Osteocyte (in vitro differentiated cells): Measurements from ENCODE around the gene BTC. TPM values are rescaled to one million over a fixed set of nuclear protein-coding genes. Genes with fewer than 3 reads are reported as not detected.
"Not testable (repeated sequence)": the region's sequence is repeated elsewhere in the genome, so short reads cannot be mapped to it uniquely, and the experiment has no call there.

Experiments used
- DNase-seq: peaks from one replicate; pipeline ENCODE4 v3.0.0; 2021; ENCODE audit warnings: mixed read lengths; ENCODE audit not compliant: unreplicated experiment; ENCODE audit errors: extremely low spot score
- H3K27ac Mint-ChIP-seq: one replicate; pipeline ENCODE4 v1.8.0; 2021; ENCODE audit warnings: mild to moderate bottlenecking, mixed read lengths; ENCODE audit not compliant: unreplicated experiment
- H3K27me3 Mint-ChIP-seq: one replicate; pipeline ENCODE4 v1.8.0; 2021; ENCODE audit warnings: mixed read lengths; ENCODE audit not compliant: unreplicated experiment
- H3K36me3 Mint-ChIP-seq: one replicate; pipeline ENCODE4 v1.8.0; 2021; ENCODE audit warnings: mixed read lengths; ENCODE audit not compliant: unreplicated experiment
- H3K4me1 Mint-ChIP-seq: one replicate; pipeline ENCODE4 v1.8.0; 2021; ENCODE audit warnings: mixed read lengths; ENCODE audit not compliant: unreplicated experiment
- H3K4me3 Mint-ChIP-seq: one replicate; pipeline ENCODE4 v1.8.0; 2021; ENCODE audit warnings: mild to moderate bottlenecking, moderate library complexity, mixed read lengths; ENCODE audit not compliant: unreplicated experiment
- H3K9me3 Mint-ChIP-seq: one replicate; pipeline ENCODE4 v1.8.0; 2021; ENCODE audit warnings: mixed read lengths; ENCODE audit not compliant: unreplicated experiment
- total RNA-seq: library from RNA; stranded (reverse); gene quantifications from 2 replicates; pipeline ENCODE4 v1.2.1, GENCODE V29; 2021
- TF ChIP-seq, protein P1 (sequence below): fragments of 200-600 bp; sonication (generic); IDR thresholded peaks from 2 replicates; pipeline ENCODE4 v1.5.0; 2021; ENCODE audit warnings: antibody characterized with exemption, mild to moderate bottlenecking, moderate library complexity

The BTC gene
- total RNA-seq, 1 donor from 2014 or later = 0.27 TPM

DNA sequence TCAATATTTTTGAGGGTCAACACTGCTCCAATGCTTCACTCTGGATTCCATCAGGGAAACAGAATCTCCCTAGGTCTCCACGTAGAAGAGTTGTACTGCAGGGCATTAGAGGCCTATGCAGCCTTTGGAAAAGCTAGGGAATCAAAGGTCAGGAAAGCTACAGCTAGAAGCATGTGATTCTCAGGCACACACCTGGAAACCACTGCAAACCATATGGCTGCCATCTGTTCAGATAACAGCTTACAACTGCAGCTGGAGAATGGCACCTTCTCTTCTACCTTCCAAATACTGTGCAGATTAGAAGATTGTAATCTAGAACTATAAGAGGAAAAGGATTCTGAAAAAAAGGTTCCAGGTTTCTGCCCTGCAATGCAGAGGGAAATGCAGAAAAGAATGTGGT is 60.6 kb downstream of the BTC start:
- DNase-seq = no peak
- Mint-ChIP-seq H3K27ac (no peak overlapping the region), H3K36me3 (no peaks in the 10 kb centered on the region), H3K4me3 (no peak overlapping the region), H3K4me1 (no peaks in the 10 kb centered on the region), H3K9me3 (no peaks in the 10 kb centered on the region), H3K27me3 (peaks cover 28% of the 10 kb centered on the region)
- TF ChIP-seq, protein P1, sequence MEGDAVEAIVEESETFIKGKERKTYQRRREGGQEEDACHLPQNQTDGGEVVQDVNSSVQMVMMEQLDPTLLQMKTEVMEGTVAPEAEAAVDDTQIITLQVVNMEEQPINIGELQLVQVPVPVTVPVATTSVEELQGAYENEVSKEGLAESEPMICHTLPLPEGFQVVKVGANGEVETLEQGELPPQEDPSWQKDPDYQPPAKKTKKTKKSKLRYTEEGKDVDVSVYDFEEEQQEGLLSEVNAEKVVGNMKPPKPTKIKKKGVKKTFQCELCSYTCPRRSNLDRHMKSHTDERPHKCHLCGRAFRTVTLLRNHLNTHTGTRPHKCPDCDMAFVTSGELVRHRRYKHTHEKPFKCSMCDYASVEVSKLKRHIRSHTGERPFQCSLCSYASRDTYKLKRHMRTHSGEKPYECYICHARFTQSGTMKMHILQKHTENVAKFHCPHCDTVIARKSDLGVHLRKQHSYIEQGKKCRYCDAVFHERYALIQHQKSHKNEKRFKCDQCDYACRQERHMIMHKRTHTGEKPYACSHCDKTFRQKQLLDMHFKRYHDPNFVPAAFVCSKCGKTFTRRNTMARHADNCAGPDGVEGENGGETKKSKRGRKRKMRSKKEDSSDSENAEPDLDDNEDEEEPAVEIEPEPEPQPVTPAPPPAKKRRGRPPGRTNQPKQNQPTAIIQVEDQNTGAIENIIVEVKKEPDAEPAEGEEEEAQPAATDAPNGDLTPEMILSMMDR = no peak

DNA sequence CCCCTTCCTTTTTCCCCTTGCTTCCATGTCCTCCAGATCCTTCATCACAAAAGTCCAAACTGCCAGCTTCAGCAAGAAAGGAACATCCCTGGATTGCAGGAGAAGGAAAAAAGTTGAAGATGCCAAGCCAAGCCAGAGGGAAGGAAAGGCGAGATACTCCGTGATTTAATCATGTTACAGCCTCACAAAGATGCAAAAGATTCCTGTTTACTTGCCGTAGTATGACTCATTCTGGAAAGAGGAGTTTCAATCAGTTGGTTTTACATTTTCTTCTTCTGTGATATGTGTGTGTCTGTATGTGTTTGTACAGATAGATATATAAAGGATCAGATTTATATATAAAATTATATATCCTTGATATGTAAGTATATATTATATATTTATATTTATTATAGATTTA is 69.3 kb downstream of the BTC start:
- no peak overlapping the region for H3K4me3 Mint-ChIP-seq
- H3K36me3 Mint-ChIP-seq = no peaks in the 10 kb centered on the region
- no peak for DNase-seq
- H3K9me3 Mint-ChIP-seq = no peaks in the 10 kb centered on the region
- H3K4me1 Mint-ChIP-seq = no peaks in the 10 kb centered on the region
- TF ChIP-seq, protein P1 = no peak
- H3K27ac Mint-ChIP-seq = no peak overlapping the region
- peaks cover 36% of the 10 kb centered on the region for H3K27me3 Mint-ChIP-seq

DNA sequence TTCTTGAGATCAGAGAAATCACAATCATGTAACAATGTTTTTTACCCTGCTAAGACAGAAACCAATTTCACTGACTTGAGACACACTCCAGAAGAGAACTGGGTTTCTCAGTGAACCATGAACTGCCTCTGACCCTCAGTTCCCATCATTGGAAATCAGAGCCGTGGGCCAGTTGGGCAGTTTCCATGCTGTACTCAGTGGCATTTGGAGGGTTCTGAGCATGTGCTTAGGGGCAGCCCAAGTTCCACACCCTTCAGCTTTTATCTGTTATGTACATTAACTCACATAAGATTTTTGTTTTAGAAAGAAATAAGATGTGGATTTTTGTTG is 77.9 kb downstream of the BTC start:
- Mint-ChIP-seq H3K27me3 (peaks cover 8% of the 10 kb centered on the region), H3K27ac (no peak overlapping the region), H3K9me3 (peaks cover 9% of the 10 kb centered on the region), H3K4me1 (no peaks in the 10 kb centered on the region), H3K36me3 (no peaks in the 10 kb centered on the region), H3K4me3 (no peak overlapping the region)
- TF ChIP-seq, protein P1 = no peak
- DNase-seq = no peak

DNA sequence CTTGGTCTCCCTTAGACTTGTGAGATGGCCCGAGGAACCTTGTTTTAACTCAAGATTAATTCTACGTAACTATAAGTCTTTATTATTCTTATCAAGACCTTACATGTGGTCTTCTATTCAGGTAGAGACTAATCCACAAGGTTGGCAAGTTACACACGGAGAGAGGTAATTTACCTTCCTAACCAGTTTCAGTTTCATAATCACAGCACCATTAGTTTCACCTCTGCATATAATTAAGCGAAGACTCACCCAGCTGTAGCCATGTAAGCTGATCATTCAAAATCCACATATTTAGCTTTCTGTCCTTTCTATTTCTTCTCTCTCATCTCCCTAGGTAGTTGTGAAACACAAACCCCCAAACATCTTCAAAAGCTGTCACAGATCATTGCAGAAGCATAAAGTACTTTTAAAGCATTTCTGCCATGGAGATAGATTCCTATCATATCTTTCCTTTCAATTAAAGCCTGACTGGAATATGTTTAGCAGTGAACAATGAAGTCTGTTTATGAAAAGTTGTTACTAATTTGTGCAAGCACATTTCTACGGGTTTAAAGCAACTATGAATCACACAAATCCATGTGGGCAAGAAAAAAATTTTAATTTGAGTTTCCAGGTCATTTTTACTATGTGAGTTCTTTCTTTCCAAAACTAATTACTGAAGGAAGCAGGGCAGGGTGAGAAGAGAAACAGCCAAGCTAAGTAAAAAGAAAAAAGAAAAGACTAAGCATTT is 78.5 kb downstream of the BTC start:
- H3K9me3 Mint-ChIP-seq = peaks cover 14% of the 10 kb centered on the region
- no peaks in the 10 kb centered on the region for H3K4me1 Mint-ChIP-seq
- H3K27me3 Mint-ChIP-seq = peaks cover 12% of the 10 kb centered on the region
- H3K4me3 Mint-ChIP-seq = no peak overlapping the region
- DNase-seq = no peak
- TF ChIP-seq, protein P1 = no peak
- H3K27ac Mint-ChIP-seq = no peak overlapping the region
- no peaks in the 10 kb centered on the region for H3K36me3 Mint-ChIP-seq

DNA sequence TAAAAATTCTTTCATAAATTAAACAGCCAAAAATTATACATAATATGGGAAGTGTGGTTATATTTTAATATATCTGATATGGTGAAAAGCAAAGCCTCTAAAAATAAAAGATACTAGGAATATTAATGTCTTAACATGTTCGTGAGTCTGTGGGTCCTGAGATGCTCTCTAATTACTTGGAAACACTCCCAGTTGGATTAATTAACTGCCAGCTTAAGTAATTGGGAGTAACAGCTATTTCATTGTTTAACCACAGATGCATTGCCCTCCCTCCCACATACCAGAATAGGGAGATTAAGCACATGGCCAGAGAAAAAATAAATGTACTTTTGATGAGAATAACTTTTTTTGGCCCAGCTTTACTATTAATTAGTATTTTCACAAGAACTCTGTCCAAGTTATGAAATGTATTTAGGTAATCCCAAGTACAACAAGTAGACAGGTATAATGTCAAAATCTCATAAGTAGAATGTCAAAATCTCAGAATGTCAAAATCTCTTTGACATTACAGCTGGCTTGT is 79.7 kb downstream of the BTC start:
- TF ChIP-seq, protein P1 = no peak
- Mint-ChIP-seq H3K4me3 (no peak overlapping the region), H3K27ac (no peak overlapping the region), H3K9me3 (peaks cover 15% of the 10 kb centered on the region), H3K27me3 (peaks cover 24% of the 10 kb centered on the region), H3K36me3 (no peaks in the 10 kb centered on the region), H3K4me1 (no peaks in the 10 kb centered on the region)
- no peak for DNase-seq

DNA sequence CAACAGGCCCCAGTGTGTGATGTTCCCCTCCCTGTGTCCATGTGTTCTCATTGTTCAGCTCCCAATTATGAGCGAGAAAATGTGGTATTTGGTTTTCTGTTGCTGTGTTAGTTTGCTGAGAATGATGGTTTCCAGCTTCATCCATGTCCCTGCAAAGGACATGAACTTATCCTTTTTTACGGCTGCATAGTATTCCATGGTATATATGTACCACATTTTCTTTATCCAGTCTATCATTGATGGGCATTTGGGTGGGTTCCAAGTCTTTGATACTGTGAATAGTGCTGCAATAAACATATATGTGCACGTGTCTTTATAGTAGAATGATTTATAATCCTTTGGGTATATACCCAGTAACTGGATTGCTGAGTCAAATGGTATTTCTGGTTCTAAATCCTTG is 86.2 kb downstream of the BTC start:
- Mint-ChIP-seq H3K9me3 (peaks cover 15% of the 10 kb centered on the region), H3K27me3 (peaks cover 63% of the 10 kb centered on the region)
- H3K27ac Mint-ChIP-seq, H3K4me1 Mint-ChIP-seq, H3K4me3 Mint-ChIP-seq, DNase-seq, H3K36me3 Mint-ChIP-seq: not testable (repeated sequence)
